Naive thymus-derived CD8-positive, alpha-beta T cell (primary cell): ENCODE measurements around the gene SLC25A20. TPM values are rescaled to one million over a fixed set of nuclear protein-coding genes. Genes with fewer than 3 reads are reported as not detected.
"Not testable (repeated sequence)": the region's sequence is repeated elsewhere in the genome, so short reads cannot be mapped to it uniquely, and the experiment has no call there.

ENCODE experiments used
- ATAC-seq, 2 donors: fragments of 150-1000 bp; cut with Tn5 transposase in 1 of 2; sonication (Bioruptor Pico), chemical (Tn5 transposase) in 1 of 2; 1 replicate in 1 of 2; 2 replicates in 1 of 2; pipeline ENCODE4 v1.10.0; 2021; ENCODE audit warnings: mild to moderate bottlenecking in 2 of 2, moderate library complexity in 2 of 2
- POLR2A ChIA-PET: fragments of 350-600 bp; sonication (Branson Sonifier 250); formaldehyde crosslinking; loops from one replicate; lab custom pipeline; 2021; ENCODE audit warnings: antibody characterized with exemption; lab: Charles Lee
- DNase-seq, 10 donors: peaks; one replicate each; pipeline versions ENCODE4 v3.0.0 to v3.0.0-alpha.2; 2020 to 2022
- H3K27ac Mint-ChIP-seq, 10 donors: one replicate each; pipeline ENCODE4 v1.8.0; 2020 to 2022; ENCODE audit warnings: mild to moderate bottlenecking in 10 of 10, mixed read lengths in 10 of 10, moderate library complexity in 4 of 10, inconsistent platforms in 1 of 10
- H3K27me3 Mint-ChIP-seq, 5 donors: one replicate each; pipeline ENCODE4 v1.8.0; 2021 to 2022; ENCODE audit warnings: mixed read lengths in 5 of 5
- H3K36me3 Mint-ChIP-seq, 3 donors: one replicate each; pipeline ENCODE4 v1.8.0; 2020 to 2022; ENCODE audit warnings: mixed read lengths in 3 of 3, mild to moderate bottlenecking in 2 of 3, inconsistent platforms in 1 of 3
- H3K4me1 Mint-ChIP-seq, 4 donors: one replicate each; pipeline ENCODE4 v1.8.0; 2021 to 2022; ENCODE audit warnings: mixed read lengths in 4 of 4
- H3K4me3 Mint-ChIP-seq, 10 donors: one replicate each; pipeline ENCODE4 v1.8.0; 2020 to 2022; ENCODE audit warnings: mild to moderate bottlenecking in 10 of 10, mixed read lengths in 10 of 10, moderate library complexity in 6 of 10, inconsistent platforms in 1 of 10
- H3K9me3 Mint-ChIP-seq, 9 donors: one replicate each; pipeline ENCODE4 v1.8.0; 2020 to 2022; ENCODE audit warnings: mixed read lengths in 9 of 9, mild to moderate bottlenecking in 3 of 9, inconsistent platforms in 1 of 9, moderate library complexity in 1 of 9
- polyA plus RNA-seq, 3 donors: library from polyadenylated mRNA; unstranded; fragments of 300-500 nt; fragmentation: Illumina TruSeq; gene quantifications; one replicate each; pipeline ENCODE4 v1.2.3, GENCODE V29; 2021
- total RNA-seq, 8 experiments: library from RNA in 2 of 8; stranded (reverse) in 2 of 8; gene quantifications; one replicate each; pipeline ENCODE4 v1.2.3 and lab custom pipeline; 2021 to 2026

SLC25A20 gene
- total and polyA plus RNA-seq, 5 experiments from 2014 or later: 10.5 to 44.6 (median 13.7) TPM

DNA sequence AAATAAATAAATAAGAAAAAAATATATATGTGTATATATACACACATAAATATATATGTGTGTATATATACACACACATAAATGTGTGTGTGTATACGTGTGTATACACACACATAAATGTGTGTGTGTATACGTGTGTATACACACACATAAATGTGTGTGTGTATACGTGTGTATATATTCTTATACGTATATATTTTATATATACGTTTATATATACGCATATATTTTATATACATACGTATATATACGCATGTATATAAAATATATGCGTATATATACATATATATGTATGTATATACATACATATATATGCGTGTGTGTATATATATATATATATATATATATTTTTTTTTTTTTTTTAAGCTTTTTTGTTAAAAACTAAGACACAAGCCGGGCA, 69.2 kb downstream of the SLC25A20 start:
- POLR2A ChIA-PET, H3K4me3 Mint-ChIP-seq, H3K27me3 Mint-ChIP-seq, H3K9me3 Mint-ChIP-seq, ATAC-seq, H3K27ac Mint-ChIP-seq, H3K36me3 Mint-ChIP-seq, DNase-seq: not testable (repeated sequence)
- H3K4me1 Mint-ChIP-seq: peaks cover 0 to 19% (median 17%) of the 10 kb centered on the region in 4 donors

DNA sequence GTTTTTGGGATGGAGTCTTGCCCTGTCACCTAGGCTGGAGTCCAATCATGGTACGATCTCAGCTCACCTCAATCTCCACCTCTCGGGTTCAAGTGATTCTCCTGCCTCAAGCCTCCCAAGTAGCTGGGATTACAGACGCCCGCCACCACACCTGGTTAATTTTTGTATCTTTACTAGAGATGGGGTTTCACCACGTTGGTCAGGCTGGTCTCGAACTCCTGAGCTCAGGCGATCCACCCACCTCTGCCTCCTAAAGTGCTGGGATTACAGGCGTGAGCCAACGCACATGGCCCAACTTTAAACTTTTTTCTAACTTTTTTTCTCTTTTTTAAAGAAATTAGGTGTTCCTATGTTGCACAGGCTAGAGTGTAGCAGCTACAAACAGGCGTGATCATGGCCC, 70.8 kb downstream of the SLC25A20 start:
- not testable (repeated sequence) for H3K4me3 Mint-ChIP-seq, ATAC-seq, H3K27me3 Mint-ChIP-seq, H3K9me3 Mint-ChIP-seq, H3K36me3 Mint-ChIP-seq, DNase-seq
- Mint-ChIP-seq H3K27ac (peak overlapping the region in 1 of 10 donors; percentile 11), H3K4me1 (peaks cover 2 to 18% (median 15%) of the 10 kb centered on the region in 4 donors)
- POLR2A ChIA-PET: interaction anchor here (1.1 kb wide), 1 partner anchor 15 kb away, joined by 4 read pairs; no protein-coding TSS in a partner anchor

DNA sequence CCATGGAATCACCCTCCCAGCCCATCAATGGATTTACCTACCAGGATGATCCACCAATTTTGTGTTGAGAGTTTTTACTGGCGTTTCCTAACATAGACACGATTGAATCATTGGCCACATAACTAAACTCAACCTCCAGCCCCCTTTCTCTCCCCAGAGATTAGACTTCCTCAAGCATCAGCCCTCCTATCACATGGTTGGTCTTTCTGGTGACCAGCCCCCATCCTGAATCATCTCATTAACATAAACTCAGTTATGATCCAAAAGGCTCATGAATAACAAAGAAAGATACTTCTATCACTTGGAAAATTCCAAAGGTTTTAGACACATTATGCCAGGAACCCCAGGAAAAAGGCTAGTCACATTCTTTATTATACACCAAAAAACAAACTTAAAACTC, 72.2 kb downstream of the SLC25A20 start:
- H3K9me3 Mint-ChIP-seq: no peaks in the 10 kb centered on the region
- no peak overlapping the region for H3K4me3 Mint-ChIP-seq
- no peak for DNase-seq
- no peaks in the 10 kb centered on the region for H3K27me3 Mint-ChIP-seq
- peaks cover 3 to 22% (median 15%) of the 10 kb centered on the region in 4 donors for H3K4me1 Mint-ChIP-seq
- H3K36me3 Mint-ChIP-seq: peaks cover 0 to 8% (median 1%) of the 10 kb centered on the region in 3 donors
- ATAC-seq: no peak
- POLR2A ChIA-PET: no interaction called here
- H3K27ac Mint-ChIP-seq: peak overlapping the region in 4 of 10 donors; percentile 34 to 75 (median 56)

DNA sequence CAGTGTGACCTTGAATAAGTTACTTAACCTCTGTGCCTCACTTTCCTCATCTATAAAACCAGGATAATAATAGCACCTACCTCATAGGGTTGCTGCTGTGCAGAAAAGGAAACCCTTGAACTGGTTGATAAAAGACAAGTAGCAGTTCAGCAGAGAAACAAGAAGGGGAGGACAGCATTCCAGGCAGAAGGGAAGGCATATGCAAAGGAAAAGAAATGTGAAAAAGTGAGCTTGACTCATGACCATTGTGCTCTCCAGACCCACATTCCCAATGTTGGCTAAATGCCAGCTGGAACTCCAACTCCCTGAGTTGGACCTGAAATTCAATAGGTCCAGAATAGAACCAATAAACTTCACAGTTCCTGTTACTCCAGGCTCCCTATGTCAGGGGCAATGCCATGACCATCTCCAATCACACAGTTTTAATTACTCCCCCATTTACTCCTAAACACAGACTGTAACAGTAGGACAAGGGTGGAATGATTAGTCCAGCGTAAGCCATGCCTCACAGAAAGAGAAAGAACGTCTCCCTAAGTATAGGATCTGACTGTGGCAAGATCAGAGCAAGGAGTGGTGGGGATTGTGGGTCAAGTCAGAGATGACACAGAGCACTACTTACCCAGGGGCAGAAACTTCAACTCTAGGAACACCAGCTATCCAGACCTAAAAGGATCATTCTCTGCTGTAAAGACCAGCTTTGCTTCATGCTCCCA, 77.9 kb downstream of the SLC25A20 start:
- H3K4me3 Mint-ChIP-seq: no peak overlapping the region
- DNase-seq: no peak
- no peaks in the 10 kb centered on the region for H3K27me3 Mint-ChIP-seq
- peaks cover 23 to 55% (median 43%) of the 10 kb centered on the region in 4 donors for H3K4me1 Mint-ChIP-seq
- no peaks in the 10 kb centered on the region for H3K9me3 Mint-ChIP-seq
- peak overlapping the region in 6 of 10 donors; percentile 1 to 64 (median 32) for H3K27ac Mint-ChIP-seq
- ATAC-seq: no peak
- H3K36me3 Mint-ChIP-seq: peaks cover 0 to 8% (median 1%) of the 10 kb centered on the region in 3 donors
- POLR2A ChIA-PET: interaction anchor here (0.8 kb wide), 1 partner anchor 13 kb away, joined by 3 read pairs; no protein-coding TSS in a partner anchor

DNA sequence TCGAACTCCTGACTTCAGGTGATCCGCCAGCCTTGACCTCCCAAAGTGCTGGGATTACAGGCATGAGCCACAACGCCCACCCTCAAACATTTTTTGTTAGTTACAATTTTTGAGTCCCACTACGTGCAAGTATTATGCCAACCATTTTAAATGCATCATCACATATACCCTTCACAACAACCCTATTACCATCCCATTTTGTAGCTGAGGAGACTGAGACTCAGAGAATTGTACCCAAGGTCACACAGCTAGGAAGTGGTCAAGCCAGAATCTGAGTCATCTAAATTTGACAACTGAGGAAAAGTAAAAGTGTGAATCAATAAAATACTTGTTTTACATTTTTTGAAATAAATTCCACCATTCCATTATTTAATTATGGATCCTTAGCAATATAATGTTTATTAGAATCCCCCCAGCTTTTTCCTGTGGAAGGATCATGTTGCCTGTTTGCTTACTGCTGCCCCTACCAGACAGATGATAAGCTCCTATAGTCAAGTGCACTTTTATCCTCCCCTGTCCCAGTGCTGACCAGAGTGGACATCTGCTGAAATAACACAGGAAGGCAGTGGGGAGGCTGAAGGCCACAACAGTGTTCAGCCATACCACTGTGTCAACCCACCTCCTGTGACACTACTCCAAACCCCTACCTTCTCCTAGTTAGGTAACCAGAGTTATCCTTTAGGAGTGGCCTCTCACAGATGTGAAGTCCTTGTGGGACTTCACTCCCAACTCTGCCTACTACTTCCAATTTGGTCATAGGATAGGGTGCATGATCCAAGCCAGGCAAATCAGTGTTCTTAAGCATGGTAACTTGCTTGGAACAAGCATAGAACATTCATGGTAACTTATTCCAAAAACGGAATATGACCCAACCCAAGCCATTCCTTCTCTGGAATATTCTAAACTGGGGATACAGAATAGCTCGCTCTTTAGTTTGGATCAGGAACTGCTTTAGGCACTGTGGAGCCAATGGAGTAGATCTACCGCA, 79.2 kb downstream of the SLC25A20 start:
- ATAC-seq: no peak
- Mint-ChIP-seq H3K27me3 (no peaks in the 10 kb centered on the region), H3K27ac (peak overlapping the region in 7 of 10 donors; percentile 14 to 85 (median 66)), H3K4me1 (peaks cover 23 to 56% (median 44%) of the 10 kb centered on the region in 4 donors), H3K9me3 (no peaks in the 10 kb centered on the region), H3K36me3 (peaks cover 0 to 8% (median 1%) of the 10 kb centered on the region in 3 donors), H3K4me3 (no peak overlapping the region)
- POLR2A ChIA-PET: interaction anchor here (1.4 kb wide), 1 partner anchor 28 kb away, joined by 6 read pairs; the partner anchor contains the start of gene PRKAR2A
- no peak for DNase-seq

DNA sequence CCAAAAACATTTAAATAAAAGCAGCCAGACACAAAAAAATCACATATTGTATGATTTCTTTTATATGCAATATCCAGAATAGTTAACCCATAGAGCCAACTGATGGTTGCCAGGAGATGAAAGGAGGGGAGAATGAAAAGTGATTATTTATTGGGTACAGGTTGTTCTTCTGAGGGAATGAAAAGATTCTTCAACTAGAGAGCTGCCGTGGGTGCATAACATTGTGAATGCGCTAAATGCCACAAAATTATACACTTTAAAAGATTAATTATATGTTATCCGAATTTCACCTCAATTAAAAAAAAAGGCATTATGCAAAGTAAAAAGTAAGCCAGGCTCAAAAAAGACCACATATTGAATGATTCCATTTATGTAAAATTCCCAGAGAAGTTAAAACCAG, 87.2 kb downstream of the SLC25A20 start:
- H3K27ac Mint-ChIP-seq: peak overlapping the region; percentile 73 to 95 (median 92)
- no peaks in the 10 kb centered on the region for H3K27me3 Mint-ChIP-seq
- H3K4me1 Mint-ChIP-seq: peaks cover 9 to 43% (median 30%) of the 10 kb centered on the region in 4 donors
- no peak for DNase-seq
- H3K9me3 Mint-ChIP-seq: peaks cover 0 to 12% (median 2%) of the 10 kb centered on the region in 9 donors
- peaks cover 0 to 3% (median 0%) of the 10 kb centered on the region in 3 donors for H3K36me3 Mint-ChIP-seq
- no peak for ATAC-seq
- peak overlapping the region in 7 of 10 donors; percentile 27 to 61 (median 40) for H3K4me3 Mint-ChIP-seq
- POLR2A ChIA-PET: interaction anchor here (1.1 to 2.5 kb wide), 4 partner anchors 35 to 108 kb away, joined by 4 to 15 read pairs (median 8); partner anchors contain the start of genes PRKAR2A and SLC25A20

Other genes starting within 250 kb of the SLC25A20 start
- 1 to 10 TPM; 7.1 to 7.9 TPM for gene CELSR3, start 236.0 kb downstream of the SLC25A20 start, total RNA-seq
- gene CELSR3, start 236.0 kb downstream of the SLC25A20 start, polyA plus RNA-seq: under 1 TPM; 0.21 to 0.60 (median 0.42) TPM
- 10 to 100 TPM; 18.1 to 18.7 TPM for gene NCKIPSD, start 213.0 kb downstream of the SLC25A20 start, total RNA-seq
- gene NCKIPSD, start 213.0 kb downstream of the SLC25A20 start, polyA plus RNA-seq: 10 to 100 TPM in 1 of 3 donors, 1 to 10 TPM in 2; 8.1 to 14.2 (median 8.5) TPM
- 10 to 100 TPM; 88.1 to 91.5 TPM for gene IP6K2, start 181.7 kb downstream of the SLC25A20 start, total RNA-seq
- gene IP6K2, start 181.7 kb downstream of the SLC25A20 start, polyA plus RNA-seq: 10 to 100 TPM; 46.4 to 58.8 (median 51.4) TPM
- gene PRKAR2A, start 51.0 kb downstream of the SLC25A20 start, total RNA-seq: 10 to 100 TPM; 37.3 to 40.5 TPM
- gene PRKAR2A, start 51.0 kb downstream of the SLC25A20 start, polyA plus RNA-seq: 10 to 100 TPM; 10.3 to 14.0 (median 11.0) TPM
- gene ARIH2, start 20.0 kb upstream of the SLC25A20 start, total RNA-seq: 100 to 1,000 TPM; 162 to 167 TPM
- gene ARIH2, start 20.0 kb upstream of the SLC25A20 start, polyA plus RNA-seq: 100 to 1,000 TPM in 2 of 3 donors, 10 to 100 TPM in 1; 92.7 to 119 (median 101) TPM
- 10 to 100 TPM; 57.0 to 62.5 TPM for gene P4HTM, start 91.4 kb upstream of the SLC25A20 start, total RNA-seq
- 10 to 100 TPM; 20.3 to 23.3 (median 22.9) TPM for gene P4HTM, start 91.4 kb upstream of the SLC25A20 start, polyA plus RNA-seq
- gene WDR6, start 108.5 kb upstream of the SLC25A20 start, total RNA-seq: 100 to 1,000 TPM; 332 to 351 TPM
- gene WDR6, start 108.5 kb upstream of the SLC25A20 start, polyA plus RNA-seq: 100 to 1,000 TPM in 2 of 3 donors, 10 to 100 TPM in 1; 96.3 to 126 (median 111) TPM
- 10 to 100 TPM; 23.9 to 24.2 TPM for gene DALRD3, start 119.7 kb upstream of the SLC25A20 start, total RNA-seq
- 10 to 100 TPM; 20.8 to 21.9 (median 21.8) TPM for gene DALRD3, start 119.7 kb upstream of the SLC25A20 start, polyA plus RNA-seq
- gene NDUFAF3, start 123.2 kb upstream of the SLC25A20 start, total RNA-seq: 10 to 100 TPM; 87.1 to 89.2 TPM
- gene NDUFAF3, start 123.2 kb upstream of the SLC25A20 start, polyA plus RNA-seq: 100 to 1,000 TPM; 140 to 226 (median 202) TPM
- 100 to 1,000 TPM; 121 to 129 TPM for gene IMPDH2, start 130.5 kb upstream of the SLC25A20 start, total RNA-seq
- gene IMPDH2, start 130.5 kb upstream of the SLC25A20 start, polyA plus RNA-seq: 100 to 1,000 TPM in 2 of 3 donors, 10 to 100 TPM in 1; 97.3 to 121 (median 118) TPM
- 100 to 1,000 TPM; 194 to 196 TPM for gene QRICH1, start 195.2 kb upstream of the SLC25A20 start, total RNA-seq
- 10 to 100 TPM; 13.6 to 23.6 (median 21.1) TPM for gene QRICH1, start 195.2 kb upstream of the SLC25A20 start, polyA plus RNA-seq
- 100 to 1,000 TPM; 230 to 246 TPM for gene QARS1, start 205.9 kb upstream of the SLC25A20 start, total RNA-seq
- gene QARS1, start 205.9 kb upstream of the SLC25A20 start, polyA plus RNA-seq: 100 to 1,000 TPM in 1 of 3 donors, 10 to 100 TPM in 2; 89.1 to 125 (median 94.8) TPM
- 100 to 1,000 TPM in 1 of 2 experiments, 10 to 100 TPM in 1; 99.9 to 108 TPM for gene USP19, start 221.9 kb upstream of the SLC25A20 start, total RNA-seq
- gene USP19, start 221.9 kb upstream of the SLC25A20 start, polyA plus RNA-seq: 10 to 100 TPM; 19.5 to 42.2 (median 29.2) TPM
- gene LAMB2, start 234.2 kb upstream of the SLC25A20 start, total RNA-seq: 1 to 10 TPM; 1.0 to 1.2 TPM
- gene LAMB2, start 234.2 kb upstream of the SLC25A20 start, polyA plus RNA-seq: not detected